KBM-7 (cell line): ENCODE measurements around the gene ETV5.

ENCODE experiments used
- DNase-seq: peaks from one replicate; pipeline ENCODE4 v3.0.0-alpha.2; 2015
- in situ Hi-C: fragments of 300-500 bp; cut with MboI; formaldehyde crosslinking; loops from 2 replicates; pipeline ENCODE4 v1.14.3; 2020; ENCODE audit warnings: low sequenced_read_pairs, low pct_unique_long_range_greater_than_20kb, mixed read lengths

ETV5 gene

DNA sequence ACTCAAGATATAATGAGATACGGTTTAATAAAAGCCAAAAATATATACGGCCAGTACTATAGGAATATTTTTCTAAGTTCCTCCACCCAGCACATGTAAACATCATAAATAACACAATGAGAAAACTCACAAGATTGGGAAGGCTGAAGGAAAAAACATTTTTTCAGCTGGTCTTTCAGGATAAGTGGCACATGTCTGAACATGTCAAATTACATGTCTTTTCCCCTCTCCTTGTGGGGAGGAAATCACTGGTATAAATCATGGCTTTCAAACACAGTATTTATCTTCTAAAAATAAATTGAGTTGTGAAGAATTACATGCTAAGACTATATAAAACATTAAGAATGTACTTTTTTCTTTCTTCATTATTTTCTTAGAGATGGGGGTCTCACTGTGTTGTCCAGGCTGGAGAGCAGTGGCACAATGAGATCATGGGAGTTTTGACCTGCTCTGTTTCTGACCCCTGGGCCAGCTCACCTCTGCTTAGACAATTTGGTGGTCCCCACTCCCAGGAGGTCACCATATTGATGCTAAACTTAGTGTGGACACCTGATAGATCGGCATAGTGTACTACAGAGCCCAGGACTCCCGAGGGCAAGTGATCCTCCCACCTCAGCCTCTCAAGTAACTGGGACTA lies 32.8 kb downstream of the ETV5 start:
- no peak for DNase-seq
- in situ Hi-C loops, result no loop called here

DNA sequence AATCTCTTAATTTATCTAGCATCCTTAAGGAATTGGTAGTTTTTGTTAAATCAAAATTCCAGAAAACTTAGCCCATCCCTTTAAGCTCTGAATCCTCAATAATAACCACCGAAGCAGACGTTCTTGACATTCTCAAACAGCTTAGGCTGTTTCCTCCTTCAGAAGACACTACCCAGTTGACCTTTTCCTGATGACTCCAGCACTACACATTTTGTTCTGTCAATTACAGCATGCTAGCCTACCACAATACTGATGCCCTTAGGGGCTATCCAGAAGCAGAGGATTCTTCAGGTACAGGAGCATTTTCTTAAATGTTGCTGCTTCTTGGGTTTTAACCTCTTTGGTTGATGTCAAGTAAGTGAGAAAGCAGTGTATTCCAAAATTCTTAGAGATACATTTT lies 33.4 kb downstream of the ETV5 start:
- no peak for DNase-seq
- in situ Hi-C loops, result no loop called here

DNA sequence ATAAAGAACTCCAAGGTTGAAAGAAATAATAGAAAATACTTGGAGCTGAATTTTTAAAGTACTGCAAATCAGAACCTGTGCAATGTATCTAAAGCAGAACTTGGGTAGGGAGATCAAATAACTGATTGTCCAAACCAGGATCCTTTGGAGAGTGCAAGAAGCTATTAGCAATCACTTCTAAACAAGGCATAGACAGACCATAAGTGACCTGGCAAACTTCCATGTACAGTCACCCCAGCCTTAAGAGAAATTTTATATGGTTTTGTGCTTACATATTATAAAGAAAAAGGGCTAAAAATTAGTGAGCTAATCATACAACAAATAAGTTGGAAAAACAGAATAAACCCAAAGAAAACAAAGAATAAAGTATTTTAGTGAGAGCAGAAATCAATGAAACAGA lies 35.2 kb downstream of the ETV5 start:
- in situ Hi-C loops, result no loop called here
- DNase-seq, result no peak

DNA sequence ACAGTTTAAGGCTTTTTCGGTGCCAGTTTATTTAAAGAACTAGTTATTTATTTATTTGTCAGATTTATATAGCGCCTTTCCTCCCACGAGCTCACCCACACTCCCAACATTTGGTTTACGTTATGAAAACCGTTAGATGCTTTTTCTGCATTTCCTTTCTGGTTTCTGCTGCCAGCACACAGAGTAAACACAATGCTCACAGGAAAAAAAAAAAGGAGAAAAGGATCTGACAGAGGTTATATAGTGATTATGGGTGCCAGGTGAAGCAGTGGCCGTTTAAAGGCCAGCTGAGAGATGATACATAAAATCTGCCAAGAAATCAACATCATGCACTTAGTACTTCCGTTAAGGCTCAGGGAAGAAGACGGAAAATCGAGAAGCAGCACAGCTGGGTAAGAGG lies 37.9 kb downstream of the ETV5 start:
- in situ Hi-C loops, result no loop called here

DNA sequence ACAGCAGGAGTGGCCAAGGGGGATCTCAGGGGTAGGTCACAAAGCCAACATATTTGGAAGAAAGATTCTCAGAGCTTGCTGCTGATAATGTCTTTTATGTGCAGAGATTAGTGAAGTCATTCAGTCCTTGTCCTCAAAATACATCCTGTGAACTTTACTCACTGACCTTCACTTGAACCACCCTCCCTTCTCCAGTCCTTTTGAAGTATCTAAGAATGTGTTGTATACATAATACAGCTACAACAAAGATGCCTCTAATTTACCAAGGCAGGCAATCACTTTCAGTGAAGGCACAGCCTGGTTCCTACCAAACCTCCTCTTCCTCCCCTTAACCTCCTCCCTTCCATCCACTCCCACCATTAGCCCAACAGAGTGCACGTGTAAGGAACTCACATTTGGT lies 38.3 kb downstream of the ETV5 start:
- DNase-seq, result no peak
- in situ Hi-C loops, result no loop called here

More for the DNA sequence above, 37.9 kb downstream of the ETV5 start:
- DNase-seq, result no peak

DNA sequence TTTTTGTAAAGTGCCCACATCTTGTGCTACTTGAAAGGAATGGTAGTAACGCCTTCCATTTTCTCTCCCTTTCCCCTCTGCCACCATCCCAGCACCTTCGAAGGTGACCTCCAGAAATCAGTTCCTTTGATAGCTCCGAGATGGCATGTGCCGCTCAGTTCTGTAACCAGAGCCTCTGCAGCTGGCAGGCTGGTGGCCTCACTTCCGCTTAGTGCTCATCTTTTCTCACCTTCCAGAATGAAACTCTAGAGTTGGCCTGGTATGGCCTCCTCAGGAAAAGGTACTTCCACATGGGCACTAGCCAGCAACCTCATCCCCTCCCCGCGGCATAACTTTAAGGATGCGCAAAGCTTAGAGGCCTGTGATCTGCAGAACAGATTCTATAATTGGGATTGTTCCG lies 38.8 kb downstream of the ETV5 start:
- in situ Hi-C loops, result no loop called here

DNA sequence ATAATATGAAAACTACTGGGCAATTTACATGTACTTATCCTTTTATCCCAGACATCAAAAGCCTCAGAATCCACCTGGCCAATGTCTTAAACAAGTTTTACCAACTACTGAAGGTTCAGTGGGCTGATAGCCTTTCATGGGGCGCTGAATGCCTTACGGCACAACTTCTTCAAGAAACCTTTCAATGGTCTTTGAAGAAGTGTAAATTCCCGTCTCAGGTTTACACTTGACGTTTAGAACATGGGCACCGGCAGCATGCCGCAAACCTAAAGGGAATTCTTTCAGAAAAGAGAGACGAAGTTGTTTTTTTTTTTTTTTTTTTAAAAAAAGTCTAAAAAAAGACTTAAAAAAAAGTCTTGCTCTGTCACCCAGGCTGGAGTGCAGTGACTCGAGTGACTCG lies 39.7 kb downstream of the ETV5 start:
- in situ Hi-C loops, result no loop called here
- DNase-seq, result no peak

More for the DNA sequence above, 38.8 kb downstream of the ETV5 start:
- no peak for DNase-seq

DNA sequence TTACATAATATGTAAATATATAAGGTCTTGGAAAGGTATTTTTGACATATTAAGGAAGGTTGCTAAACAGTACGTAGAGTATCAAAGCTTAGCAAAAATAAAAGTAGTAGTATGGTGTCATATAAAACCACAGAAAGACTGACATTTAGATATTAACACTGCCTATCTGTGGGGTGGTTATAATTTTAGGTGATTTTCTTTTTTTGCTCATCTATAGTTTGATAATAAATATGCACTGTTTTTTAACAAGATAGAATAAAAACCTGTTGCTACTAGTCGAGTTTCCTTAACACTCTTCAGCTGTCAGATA lies 40.7 kb downstream of the ETV5 start:
- in situ Hi-C loops, result no loop called here
- no peak for DNase-seq

DNA sequence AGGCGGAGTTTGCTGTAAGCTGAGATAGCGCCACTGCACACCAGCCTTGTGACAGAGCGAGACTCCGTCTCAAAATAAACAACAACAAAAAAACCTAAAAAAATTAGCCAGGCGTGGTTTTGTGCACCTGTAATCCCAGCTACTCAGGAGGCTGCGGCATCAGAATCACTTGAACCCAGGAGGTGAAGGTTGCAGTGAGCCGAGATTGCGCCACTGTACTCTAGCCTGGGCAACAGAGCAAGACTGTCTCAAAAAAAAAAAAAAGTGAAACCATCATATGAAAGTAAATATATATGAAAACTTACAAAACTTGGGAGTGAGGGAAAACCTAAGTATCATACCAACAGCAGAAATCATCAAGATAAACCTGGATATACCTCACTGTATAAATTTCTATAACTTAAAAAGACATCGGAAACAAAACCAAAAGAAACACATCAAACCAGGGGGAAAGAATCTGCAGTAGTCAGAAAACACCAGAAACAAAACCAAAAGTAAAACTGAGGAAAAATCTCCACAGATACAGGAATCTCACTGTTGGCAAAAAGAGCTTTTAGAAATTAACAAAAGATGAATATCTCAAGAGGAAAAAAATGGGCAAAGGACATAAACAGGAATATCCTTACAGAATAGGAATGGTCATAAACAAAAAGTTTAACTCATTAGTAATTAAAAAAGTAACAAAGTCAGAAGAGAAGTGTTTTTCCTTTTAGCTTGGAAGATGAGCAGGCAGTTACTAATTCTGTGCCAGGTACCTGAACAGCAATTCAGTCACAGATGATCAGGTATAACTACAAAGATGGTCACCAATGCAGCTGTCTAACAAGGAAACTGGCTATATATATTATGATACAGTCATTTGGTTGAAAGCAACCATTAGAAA lies 41.3 kb downstream of the ETV5 start:
- no peak for DNase-seq
- in situ Hi-C loops, result no loop called here

DNA sequence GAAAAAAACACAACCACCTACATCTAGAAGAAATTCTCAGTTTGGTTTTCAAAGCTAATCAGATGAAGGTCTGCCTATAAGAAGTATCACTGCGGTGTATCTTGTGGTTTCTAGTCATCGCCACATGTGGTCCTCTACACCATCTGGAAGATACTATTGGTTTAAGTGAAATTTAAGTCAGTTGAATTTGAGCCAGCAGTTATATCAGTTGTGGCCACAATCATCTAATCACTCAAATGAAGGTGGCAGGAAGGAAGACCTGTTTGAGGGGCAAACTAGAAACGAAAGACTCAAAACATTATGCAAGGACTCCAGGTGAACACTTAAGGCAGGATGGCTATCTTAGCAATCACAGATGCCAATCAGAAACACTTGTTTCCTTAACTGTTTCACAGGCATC lies 48.7 kb downstream of the ETV5 start:
- peak; percentile 56 for DNase-seq
- in situ Hi-C loops, result no loop called here

DNA sequence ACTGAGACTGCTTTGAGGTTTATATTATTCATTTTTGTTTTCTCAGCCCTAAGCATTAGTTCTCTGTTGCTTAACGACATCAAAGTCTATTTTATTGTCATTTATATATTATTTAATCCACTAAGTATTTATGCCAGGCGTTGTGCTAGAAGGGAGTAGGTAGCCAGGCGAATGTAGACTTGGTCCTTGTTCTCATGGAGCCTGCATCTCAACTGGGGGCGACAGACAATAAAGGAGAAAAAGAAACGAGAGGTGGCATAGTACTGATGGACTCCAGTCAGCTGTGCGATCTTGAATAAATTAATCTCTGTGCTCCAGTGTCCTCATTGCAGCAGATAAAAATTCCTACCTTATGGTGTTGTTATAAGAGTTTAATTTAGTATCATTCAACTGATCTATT lies 49.7 kb downstream of the ETV5 start:
- DNase-seq, result no peak
- in situ Hi-C loops, result no loop called here

DNA sequence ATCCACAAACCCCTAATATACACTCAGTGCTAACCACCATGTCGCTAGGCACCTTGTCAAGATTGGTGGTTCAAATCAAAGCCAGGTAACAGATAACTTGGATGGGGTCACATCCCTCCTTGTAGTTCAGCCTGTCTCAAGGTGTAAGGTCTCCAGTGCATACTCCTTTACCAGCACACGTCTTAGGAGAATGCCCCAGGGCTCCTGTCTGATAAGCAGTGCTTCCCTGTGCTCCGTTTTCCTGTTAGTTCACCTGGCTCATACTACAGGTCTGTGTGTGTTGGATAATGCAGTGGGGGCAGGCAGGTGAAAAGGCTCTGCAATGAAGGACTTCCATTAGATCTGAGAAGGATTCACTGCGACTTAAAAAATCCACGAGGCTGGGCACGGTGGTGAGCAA lies 50.7 kb downstream of the ETV5 start:
- in situ Hi-C loops, result no loop called here
- DNase-seq, result no peak

DNA sequence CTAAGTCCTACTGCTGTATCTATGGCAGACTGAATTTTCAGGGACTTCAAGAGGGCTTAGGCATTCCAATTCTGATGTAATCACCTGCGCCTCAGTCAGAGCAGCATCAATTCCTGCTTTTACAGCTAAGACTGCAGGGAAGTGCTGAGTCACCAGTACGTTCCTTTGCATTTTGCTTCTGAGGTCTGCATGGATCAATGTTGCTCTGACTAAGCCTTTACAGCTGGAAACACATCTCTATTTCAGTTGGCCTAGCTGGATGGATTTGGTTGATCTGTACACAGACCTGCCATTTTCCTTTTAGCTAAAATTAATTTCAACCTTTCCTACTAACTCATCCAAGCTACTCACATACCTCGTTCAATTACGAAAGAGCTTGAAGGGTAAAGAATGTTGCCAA lies 51.3 kb downstream of the ETV5 start:
- no peak for DNase-seq
- in situ Hi-C loops, result no loop called here

DNA sequence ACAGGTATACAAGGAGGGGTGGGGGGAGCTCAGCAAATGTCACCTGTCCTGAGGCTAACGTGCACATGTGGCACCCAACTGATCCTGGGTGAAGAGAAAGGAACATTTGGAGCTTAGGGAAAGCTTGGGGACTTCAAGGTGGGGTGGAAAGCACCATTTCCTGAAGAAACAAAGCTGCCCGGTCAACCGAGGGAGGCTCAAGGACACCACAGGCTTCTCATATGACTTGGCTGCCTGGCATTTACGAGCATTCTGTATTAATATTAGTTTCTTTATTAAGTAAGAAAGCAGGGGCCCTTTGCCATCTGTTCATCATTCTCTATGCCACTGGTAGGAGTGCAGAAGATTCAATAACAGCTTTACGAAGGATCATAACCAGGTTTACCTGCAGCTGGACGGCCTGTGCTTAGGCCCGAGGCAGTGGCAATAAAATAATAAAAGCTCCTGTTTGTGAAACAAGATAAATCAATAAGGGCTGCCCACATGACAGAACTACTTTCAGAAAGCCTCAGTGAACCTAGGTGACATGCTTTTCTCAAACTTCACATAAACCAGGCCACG lies 54.0 kb downstream of the ETV5 start:
- DNase-seq, result no peak

DNA sequence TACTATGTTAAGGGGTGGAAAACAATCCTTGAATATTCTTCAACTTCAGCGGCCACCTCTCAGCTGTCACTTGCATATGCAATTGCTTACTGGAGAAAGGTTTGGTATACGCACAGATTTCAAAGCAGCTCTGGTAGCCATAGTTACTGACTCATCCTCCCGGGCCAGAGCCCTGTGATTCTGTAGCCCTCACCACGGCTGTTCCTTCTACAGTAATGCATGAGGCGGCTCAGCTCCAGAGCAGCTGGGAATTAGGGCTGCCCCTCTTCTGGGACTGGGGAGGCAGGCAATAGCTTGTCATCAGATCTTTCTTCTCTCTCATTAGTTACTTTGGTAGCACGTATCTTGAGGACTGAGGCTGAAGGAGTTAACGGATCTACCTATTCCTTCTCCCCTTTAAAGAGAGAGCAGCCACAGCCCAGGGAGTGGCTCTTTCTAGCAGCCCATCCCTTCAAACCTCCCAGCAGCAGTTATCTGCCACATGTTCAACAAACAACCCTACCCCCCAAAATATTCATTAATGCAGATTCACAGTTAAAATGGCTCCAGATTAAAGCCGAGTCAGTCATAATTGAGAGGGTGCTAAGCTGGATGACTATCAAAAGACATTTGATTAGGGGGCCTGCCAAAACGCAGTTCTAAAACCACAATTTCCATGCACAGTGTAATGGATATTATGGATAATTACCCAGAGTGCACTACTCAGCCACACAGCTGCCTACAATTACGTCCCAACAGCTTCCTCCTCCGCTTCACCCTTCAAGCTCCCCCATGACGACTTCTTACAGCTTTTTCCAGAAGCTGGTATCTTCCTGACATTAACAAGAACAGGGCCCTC lies 54.7 kb downstream of the ETV5 start:
- in situ Hi-C loops, result no loop called here
- DNase-seq, result no peak

More for the DNA sequence above, 54.0 kb downstream of the ETV5 start:
- in situ Hi-C loops, result no loop called here

DNA sequence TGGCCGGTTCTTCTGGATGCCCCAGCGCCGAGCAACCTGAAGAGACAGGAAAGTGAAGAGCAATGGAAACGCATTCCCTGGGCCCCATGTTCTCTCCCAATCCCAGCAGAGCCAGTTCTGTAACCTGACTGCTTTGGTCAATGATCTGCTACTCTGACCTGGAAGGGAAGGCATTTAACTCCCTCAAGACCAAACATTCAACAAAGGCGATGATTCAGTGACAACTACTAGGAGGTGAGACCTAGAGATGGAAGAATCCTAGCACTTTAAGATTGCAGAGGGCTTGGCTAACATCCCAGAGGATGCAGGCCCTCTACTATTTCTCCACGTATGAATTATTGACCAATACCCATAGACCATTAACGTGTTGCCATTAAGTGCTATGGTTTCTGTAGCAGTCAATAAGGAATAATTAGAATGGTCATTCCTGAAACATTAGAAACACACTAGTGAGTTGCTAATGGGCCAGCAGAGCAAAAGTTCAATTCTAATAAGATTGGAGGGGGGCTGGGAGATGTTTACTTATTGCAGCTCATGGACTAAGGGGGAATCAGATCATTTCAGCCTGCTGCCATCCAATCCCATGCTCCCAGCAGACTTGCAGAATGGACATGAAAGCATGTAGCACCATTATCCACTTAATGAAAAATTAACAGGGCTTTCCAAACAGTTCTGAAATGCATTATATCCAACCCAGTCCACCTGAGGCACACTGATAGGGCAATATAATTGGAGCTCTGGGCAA lies 56.6 kb downstream of the ETV5 start:
- in situ Hi-C loops, result no loop called here
- DNase-seq, result no peak

DNA sequence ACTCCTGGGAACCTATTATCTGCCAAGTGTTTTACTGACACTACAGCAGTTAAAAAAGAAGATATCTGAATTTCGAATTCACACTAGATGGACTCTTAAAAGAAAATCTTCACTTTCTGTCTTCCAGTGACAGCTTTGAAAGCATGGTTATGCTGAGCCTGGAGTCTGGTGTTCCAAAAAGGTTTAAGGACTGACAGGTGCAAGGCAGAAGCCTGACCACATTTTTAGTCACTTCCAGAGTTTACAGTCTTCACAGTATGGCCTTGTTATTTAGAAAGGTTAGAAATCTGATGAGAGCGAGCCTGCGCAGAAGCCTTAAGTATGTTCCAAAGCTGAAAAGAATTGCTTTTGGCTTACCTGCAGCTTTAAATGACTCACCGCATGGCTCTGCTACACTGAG lies 59.9 kb downstream of the ETV5 start:
- no peak for DNase-seq
- in situ Hi-C loops, result no loop called here

DNA sequence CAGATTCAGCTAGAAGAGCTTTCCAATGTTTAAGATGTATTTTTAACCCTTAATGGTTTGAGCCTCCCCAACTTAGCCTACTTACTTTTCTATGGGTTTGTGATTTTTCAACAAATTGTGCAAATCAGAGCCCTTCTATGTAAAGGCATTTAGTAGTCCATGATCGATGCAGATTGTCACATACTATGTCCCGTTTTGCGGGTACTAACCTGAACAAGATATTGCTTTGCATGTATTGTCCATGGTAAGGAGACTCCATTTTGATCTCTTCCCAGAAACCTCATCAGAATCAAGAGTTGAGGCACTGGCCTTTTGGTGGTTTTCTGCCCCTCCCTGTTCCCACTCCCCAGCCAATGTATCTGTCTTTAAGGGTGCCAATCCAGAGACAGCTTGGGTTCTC lies 60.8 kb downstream of the ETV5 start:
- in situ Hi-C loops, result no loop called here
- DNase-seq, result no peak

DNA sequence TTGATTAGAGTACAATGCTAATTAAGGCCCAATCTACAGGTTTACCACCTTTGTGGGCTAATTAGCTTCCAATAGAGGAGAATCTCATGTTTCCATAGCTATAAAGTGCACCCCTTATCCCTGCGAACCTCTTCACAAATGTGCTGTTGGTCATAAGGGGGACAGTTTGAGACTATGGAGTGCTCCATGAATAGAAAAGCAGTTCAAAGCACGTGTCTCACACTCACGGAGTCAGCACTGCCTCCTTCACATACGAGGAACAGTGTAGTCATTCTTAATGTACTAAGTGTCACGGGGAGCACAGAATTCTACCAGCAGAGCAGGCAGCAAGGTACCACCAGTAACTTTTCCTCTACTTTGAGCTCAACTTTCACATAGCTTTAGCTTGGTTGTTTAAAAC lies 62.1 kb downstream of the ETV5 start:
- in situ Hi-C loops, result no loop called here
- no peak for DNase-seq
